DMS153 (cell line): Measurements from ENCODE around the gene GRIK4.
A peak's percentile ranks its signal among the peaks of the same experiment; 100 is the strongest.
"Not testable (repeated sequence)": the region's sequence is repeated elsewhere in the genome, so short reads cannot be mapped to it uniquely, and the experiment has no call there.

Experiments used
- DNase-seq: peaks from one replicate; lab custom pipeline; 2025; lab: John Stamatoyannopoulos, UW

The GRIK4 gene

GRCh38 chr11:120781486-120782120 is 270.1 kb downstream of the GRIK4 start:
- no peak for DNase-seq

- no peak for DNase-seq
Observed at GRCh38 chr11:120784566-120785251, 273.2 kb downstream of the GRIK4 start.

DNA sequence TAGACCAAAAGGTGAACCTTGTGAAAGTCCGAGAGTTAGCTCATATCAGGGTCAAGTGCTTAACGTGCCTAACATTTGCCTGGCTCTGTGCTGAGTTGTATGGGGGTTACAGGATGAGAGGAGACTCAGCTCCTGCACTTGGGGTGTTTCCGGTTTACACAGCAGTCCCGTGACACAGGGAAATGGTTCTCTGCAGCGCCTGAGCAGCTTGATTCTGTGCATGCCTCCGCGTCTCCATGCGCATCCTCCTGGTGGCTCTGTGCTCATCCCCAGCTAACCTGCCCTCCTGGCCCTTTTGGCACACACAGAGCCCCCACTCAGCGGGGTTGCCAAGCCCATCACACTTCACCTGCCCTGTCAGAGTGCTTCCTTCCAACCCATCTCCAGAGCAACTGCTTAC is 274.0 kb downstream of the GRIK4 start:
- no peak for DNase-seq

DNA sequence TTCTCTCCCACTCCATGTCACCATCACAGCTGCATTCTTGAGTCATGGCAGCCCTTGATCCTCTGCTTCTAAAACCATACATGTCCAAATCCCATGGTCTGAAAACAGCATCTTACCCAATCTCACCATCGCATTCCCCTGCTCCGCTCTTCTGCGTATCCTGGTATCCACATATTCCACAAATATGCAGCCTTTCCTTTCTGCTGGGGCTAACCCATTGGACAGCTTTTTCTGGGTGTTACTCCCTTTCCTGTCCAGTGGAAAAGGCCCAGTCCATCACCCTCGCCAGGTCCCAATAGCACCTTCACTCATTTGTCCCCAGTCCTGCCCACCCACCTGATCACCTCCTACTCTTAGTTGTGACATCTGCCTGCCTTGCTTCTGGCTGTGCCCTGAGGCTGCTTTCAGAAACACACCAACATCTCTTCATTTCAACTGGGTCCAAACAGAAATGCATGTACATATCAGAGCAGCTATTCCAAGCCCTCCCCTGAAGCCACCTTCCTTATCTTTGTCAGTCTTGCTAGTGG is 274.7 kb downstream of the GRIK4 start:
- no peak for DNase-seq

DNA sequence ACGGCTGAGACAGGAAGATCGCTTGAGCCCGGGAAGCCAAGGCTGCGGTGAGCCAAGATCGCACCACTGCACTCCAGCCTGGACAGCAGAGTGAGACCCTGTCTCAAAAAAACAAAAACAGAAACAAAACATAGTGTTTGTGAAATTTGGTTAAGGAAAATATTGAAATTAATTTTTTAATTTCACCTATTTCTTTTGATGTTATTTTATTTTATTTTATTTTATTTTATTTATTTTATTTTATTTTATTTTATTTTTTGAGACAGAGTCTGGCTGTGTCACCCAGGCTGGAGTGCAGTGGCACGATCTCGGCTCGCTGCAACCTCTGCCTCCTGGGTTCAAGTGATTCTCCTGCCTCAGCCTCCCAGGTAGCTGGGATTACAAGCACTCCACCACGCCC is 275.7 kb downstream of the GRIK4 start:
- not testable (repeated sequence) for DNase-seq

DNA sequence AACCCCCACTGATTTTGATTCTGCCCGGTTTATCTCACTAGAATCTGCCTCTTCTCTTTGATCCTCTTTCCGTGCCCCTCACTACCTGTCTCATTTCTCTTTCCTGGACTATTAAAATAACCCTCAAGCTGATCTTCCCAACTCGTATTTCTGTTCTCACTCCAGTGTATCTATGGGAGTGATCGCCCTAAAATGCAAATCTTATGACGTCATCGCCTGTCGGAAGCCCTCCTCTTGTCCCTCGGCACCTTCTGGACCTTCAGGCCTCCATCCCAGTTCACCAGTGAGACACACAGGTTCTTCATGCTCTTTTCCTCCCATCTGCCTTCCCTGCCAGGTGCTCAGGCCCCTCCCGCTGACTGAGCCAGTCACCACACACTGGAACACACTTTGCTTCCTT is 277.8 kb downstream of the GRIK4 start:
- DNase-seq = no peak

GRCh38 chr11:120792306-120792705 is 280.8 kb downstream of the GRIK4 start:
- DNase-seq = no peak

- no peak for DNase-seq
Observed at GRCh38 chr11:120793150-120793549, 281.6 kb downstream of the GRIK4 start.

GRCh38 chr11:120793806-120794479 is 282.4 kb downstream of the GRIK4 start:
- DNase-seq = no peak

DNA sequence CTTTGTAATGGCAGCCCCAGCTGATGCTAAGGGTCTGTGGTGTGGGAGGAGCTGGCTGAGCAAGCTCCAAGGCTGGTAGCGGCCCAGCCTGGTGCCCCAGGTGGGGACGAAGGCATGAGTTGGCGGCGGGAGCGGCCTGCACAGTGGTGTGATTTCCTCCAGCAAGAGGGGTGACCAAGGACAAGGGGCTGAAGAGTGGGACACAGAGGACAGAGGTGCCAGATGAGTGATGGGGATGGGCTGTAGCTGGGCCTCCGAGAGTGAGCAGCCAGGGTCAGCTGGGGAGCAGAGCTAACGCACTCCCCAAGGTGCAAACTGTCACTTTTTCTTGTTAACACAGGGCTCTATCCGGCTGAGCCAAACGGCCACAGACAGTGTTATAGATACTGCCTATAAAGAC is 283.2 kb downstream of the GRIK4 start:
- no peak for DNase-seq

GRCh38 chr11:120795185-120795584 is 283.6 kb downstream of the GRIK4 start:
- no peak for DNase-seq

DNA sequence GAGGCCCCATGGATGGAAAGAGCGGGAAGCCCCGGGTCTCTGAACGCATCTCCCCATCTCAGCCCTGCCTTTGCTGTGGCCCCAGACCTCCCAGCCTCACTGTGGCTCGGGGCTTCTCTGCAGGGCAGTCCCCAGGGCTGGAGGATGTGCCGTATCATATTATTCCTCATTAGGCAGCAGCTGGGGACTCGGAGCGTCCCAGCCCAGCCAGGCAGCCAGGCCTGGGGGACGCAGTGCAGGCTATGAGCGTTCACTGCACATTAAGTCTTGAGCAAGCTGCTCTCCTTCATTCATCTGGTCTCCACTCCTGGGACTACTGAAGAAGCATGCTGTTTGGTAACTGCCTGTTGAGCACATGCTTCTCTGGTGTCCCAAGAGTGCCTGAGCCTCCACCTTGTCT is 285.6 kb downstream of the GRIK4 start:
- DNase-seq = no peak

DNA sequence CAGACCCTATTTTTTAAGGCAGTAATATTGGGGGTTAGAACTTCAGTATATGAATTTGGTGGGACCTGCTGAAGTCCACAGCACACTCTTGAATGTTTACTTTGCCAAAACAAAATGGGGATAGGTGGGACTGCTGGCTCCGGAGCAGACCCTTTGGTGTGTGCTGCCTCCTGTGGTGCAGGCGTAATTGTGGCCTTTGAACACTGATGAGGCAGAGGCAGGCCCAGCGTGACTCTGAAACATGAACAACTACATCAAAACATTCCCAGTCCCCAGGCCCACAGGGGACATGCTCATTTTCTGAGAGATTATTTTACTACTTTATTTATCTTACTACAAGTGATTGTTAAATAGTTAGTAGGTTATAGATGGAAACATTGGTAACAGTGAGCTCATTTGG is 287.3 kb downstream of the GRIK4 start:
- no peak for DNase-seq

DNA sequence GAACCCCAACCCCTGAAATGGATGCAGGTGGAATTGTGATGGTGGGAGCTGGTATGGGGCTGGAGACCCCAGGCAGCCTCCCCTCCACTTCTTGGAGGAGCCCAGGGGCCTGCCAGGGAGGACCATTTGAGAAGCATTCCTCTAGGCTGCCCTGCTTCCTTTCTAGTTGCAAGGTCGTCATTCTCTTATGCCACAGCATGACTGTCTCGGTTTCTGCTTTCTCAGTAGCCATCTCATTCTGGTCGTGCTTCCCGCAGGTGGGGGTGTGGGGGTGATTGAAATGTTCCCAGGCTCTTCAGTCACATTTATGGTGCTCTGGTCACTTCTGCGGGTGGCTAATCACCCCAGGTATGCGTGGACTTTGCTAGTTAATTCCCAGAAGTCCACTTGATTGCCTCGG is 288.7 kb downstream of the GRIK4 start:
- DNase-seq = no peak

DNA sequence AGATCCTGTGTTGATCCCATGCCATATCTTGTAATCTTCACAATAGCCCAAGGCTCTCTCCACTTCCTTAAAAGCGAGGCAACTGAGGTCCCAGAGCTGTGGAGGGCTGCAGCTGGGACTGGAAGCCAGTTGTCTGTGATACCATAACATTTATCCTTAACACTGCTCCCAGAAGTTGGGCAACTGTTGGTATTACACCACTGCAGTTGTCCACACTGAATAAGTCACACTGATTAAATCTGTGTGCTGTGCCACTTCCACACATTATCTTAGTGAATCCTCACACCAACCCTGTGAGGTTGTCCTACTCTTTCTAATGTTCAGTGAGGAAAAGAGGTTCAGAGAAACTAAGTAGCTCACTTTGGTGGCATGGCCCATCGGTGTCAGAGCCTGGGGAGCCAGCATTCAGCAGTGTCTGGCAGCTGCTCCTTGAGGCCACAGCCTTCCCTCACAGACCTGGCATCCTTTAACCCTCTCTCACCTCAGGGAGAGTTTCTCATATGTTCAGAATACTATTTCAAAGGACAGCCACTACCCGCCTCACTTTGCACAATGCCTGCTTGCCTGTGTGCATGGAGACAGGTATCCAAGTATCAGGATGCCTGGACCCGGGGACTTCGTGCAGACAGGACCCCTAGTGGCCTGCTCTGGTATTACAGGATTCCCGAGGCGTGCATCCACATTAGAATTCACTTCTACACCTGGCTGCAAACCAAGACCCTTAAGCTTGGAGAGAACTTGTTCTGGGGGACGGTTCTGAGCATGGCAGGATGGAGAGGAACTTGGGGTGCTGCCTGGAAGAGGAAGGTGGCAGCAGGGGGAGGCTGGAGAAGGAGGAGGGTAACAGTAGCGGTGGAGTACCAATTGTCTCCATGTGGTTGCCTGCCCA is 290.5 kb downstream of the GRIK4 start:
- DNase-seq = peak; percentile 14

DNA sequence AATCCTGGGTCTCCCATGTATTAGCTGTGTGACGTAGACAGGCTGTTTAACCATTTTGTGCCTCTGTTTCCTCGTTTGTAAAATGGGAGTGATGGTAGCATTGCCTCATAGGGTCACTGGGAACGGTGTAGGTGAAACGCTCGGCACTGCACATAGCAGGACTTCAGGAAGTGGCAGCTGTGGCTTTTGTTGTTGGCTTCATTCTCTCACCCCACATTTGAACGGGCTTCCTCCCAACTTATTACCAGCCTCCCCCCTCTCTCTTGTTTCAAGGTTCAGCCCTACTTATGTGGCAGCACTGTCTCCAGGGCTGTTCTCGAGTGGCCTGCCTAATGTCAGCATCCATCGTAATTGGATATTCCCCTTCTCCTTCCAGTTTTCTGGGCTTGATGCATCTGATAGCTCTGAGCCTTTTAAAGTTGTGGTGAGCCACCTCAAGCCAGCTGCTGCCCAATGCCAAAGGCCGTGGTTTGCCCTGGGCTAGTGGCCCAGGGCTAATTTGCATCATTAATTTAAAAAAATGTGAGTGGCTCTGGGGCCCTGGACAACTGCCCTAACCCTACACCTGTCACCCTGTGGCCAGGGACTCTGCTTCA is 294.5 kb downstream of the GRIK4 start:
- DNase-seq = no peak

- DNase-seq = no peak
Observed at GRCh38 chr11:120807414-120808150, 296.0 kb downstream of the GRIK4 start.

DNA sequence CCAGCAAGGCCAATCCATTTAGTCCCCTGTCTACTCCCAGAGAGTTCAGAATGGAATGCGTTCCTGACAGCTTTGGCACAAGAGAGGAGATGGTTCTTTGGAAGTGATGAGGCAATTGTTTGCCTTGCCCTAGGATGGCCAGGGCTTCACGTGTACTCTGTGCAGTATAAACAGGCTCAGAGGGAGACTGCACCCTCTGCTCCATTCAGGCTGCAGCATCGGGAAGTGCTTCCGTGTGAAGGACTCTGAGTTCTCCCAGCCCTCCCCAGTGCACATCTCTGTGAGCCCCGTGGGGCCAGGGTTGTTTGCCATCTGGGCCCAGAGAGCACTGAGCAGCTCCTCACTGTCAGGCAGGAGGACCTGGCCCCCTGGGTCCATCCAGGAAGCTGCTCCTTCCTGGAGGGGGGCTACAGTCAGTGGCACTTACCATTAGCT is 297.1 kb downstream of the GRIK4 start:
- no peak for DNase-seq

GRCh38 chr11:120810251-120810650 is 298.7 kb downstream of the GRIK4 start:
- no peak for DNase-seq

DNA sequence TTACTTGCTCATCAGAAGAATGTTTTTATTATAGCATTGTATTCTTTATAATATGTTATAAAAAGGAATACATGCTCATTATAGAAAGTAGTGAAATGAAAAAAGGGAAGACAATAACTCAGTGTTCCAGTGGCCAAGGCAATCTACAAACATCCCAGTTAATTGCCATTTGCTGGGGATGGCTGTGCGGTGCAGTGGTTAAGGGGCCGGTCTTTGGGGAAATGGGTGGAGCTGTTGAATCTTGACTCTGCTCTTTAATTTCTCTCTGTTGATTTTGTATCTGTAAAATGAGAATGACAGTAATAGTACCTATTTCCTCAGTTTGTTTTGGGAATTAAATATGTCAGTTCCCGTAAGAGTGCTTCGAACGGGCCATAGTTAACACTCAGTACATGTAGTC is 299.7 kb downstream of the GRIK4 start:
- DNase-seq = no peak

DNA sequence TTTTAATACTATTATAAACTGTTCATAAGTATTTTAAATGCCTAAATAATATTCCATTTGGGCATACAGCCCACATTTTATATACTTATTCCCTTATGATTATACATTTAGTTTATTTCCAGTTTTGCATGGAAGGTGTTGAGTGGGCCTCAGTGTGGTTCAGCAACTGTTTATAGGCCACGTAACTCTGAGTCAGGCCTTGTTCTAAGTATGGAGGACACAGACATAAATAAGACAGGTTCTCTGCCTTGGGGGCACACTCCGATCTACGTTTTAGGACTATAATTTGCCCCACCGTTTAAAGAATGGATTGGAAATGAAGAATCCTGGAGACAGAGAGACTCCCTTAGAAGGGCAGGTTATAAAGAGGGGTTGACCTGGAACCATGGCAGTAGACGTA is 300.2 kb downstream of the GRIK4 start:
- no peak for DNase-seq
